ENCODE measurements around the gene LBR. TPM values are rescaled to one million over a fixed set of nuclear protein-coding genes. Genes with fewer than 3 reads are reported as not detected.

LBR gene
- total RNA-seq, 1 experiment from 2014 or later: 60.9 TPM

DNA sequence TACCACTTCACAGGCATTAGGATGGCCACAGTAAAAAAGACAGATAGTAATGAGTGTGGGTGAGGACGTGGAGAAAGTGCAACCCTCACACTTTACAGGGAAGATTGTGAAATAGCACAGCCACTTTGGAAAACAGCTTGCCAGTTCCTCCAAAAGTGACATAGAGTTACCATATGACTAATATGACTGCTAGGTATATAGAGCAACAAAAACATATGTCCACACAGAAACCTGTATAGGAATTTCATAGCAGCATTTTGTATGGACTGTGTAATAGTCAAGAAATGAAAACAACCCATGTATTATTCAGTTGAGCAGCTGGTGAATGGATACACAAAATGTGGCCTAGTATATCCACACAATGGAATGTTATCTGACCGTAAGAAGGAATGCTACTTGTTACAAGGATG lies 30.4 kb upstream of the LBR start:
- Histone ChIP-seq H4K91ac (ENCODE audit: insufficient read length, low read depth, low read length) (no peak overlapping the region), H3K27ac (ENCODE audit: insufficient read length, low read depth, low read length) (no peak overlapping the region), H3K14ac (ENCODE audit: insufficient read depth, low read length) (no peak overlapping the region), H3T11ph (ENCODE audit: low read length) (no peak overlapping the region), H3K9ac (ENCODE audit: extremely low read depth, insufficient read length, low read length) (no peak overlapping the region), H3K79me1 (ENCODE audit: insufficient read depth, low read depth, low read length, poor library complexity, severe bottlenecking) (no peaks in the 10 kb centered on the region), H2BK5ac (ENCODE audit: insufficient read length, low read length) (no peak overlapping the region), H3K27me3 (ENCODE audit: insufficient read depth, low read length) (no peaks in the 10 kb centered on the region), H2BK20ac (ENCODE audit: low read depth, low read length, poor library complexity, severe bottlenecking) (no peak overlapping the region), H3K56ac (ENCODE audit: insufficient read length, low read depth, low read length) (no peak overlapping the region), H3K23me2 (ENCODE audit: insufficient read length, low read depth, low read length, poor library complexity, severe bottlenecking) (peaks cover 3% of the 10 kb centered on the region), H3K4me2 (ENCODE audit: insufficient read depth, insufficient read length, low read length) (no peak overlapping the region), H2BK15ac (ENCODE audit: low read depth, low read length) (no peak overlapping the region), H2AFZ (ENCODE audit: low read length) (no peak overlapping the region), H3K4ac (ENCODE audit: low read depth, low read length) (no peak overlapping the region), H3K23ac (ENCODE audit: insufficient read length, low read depth, low read length) (no peak overlapping the region), H3K18ac (ENCODE audit: insufficient read length, low read depth, low read length) (no peak overlapping the region), H2AK5ac (ENCODE audit: insufficient read length, low read length) (no peak overlapping the region), H2BK12ac (ENCODE audit: insufficient read length, low read depth, low read length) (no peak overlapping the region), H2BK120ac (ENCODE audit: low read depth, low read length, poor library complexity, severe bottlenecking) (no peak overlapping the region), H4K5ac (ENCODE audit: insufficient read length, low read depth, low read length) (no peak overlapping the region), H4K20me1 (ENCODE audit: control insufficient read depth, insufficient read depth, insufficient read length) (no peaks in the 10 kb centered on the region), H3K79me2 (ENCODE audit: insufficient read depth, low read length) (no peaks in the 10 kb centered on the region), H3K4me1 (ENCODE audit: insufficient read depth, low read length) (peaks cover 7% of the 10 kb centered on the region; the same call in 1 of the 2 replicates), H3K9me3 (ENCODE audit: control insufficient read depth, low read depth, low read length) (no peaks in the 10 kb centered on the region), H4K8ac (replicated peaks; ENCODE audit: insufficient read length, low read depth, low read length) (no peak overlapping the region)
- peaks cover 0 to 3% of the 10 kb centered on the region in 2 experiments; a peak in 2 of 5 replicates for H3K9me3 Mint-ChIP-seq
- DNase-seq: no peak
- peaks cover 21 to 29% of the 10 kb centered on the region in 2 experiments for H3K4me1 Mint-ChIP-seq
- H3K27ac Mint-ChIP-seq: no peak overlapping the region
- 0 out of 2 replicates have a peak, but pooled peaks cover 1% of the 10 kb centered on the region for H3K27me3 Mint-ChIP-seq (ENCODE audit: low read depth)
- H3K36me3 Mint-ChIP-seq (ENCODE audit: insufficient read depth in 1 of 3, low read depth in 3 of 3): no peaks in the 10 kb centered on the region
- TF ChIP-seq, protein P1, sequence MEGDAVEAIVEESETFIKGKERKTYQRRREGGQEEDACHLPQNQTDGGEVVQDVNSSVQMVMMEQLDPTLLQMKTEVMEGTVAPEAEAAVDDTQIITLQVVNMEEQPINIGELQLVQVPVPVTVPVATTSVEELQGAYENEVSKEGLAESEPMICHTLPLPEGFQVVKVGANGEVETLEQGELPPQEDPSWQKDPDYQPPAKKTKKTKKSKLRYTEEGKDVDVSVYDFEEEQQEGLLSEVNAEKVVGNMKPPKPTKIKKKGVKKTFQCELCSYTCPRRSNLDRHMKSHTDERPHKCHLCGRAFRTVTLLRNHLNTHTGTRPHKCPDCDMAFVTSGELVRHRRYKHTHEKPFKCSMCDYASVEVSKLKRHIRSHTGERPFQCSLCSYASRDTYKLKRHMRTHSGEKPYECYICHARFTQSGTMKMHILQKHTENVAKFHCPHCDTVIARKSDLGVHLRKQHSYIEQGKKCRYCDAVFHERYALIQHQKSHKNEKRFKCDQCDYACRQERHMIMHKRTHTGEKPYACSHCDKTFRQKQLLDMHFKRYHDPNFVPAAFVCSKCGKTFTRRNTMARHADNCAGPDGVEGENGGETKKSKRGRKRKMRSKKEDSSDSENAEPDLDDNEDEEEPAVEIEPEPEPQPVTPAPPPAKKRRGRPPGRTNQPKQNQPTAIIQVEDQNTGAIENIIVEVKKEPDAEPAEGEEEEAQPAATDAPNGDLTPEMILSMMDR (conservative IDR thresholded peaks at IDR 0.05): no peak
- WGBS (ENCODE audit: extremely low coverage, insufficient read length, low lambda C conversion rate): no CpG with 5 or more reads among the region's 2 CpGs
- H3K4me3 Mint-ChIP-seq: no peak overlapping the region
